HCT116 (cell line): ENCODE data around the gene CCRL2. TPM values are rescaled to one million over a fixed set of nuclear protein-coding genes. Genes with fewer than 3 reads are reported as not detected.

Source experiments
- ATAC-seq: fragments of 200-7000 bp; cut with Tn5 transposase; 2 replicates; pipeline ENCODE4 v1.9.1; 2020; ENCODE audit warnings: mild to moderate bottlenecking, moderate library complexity
- BruUV-seq: library from RNA; stranded (reverse); fragments of 400-500 nt; replicated peaks from 2 replicates; lab custom pipeline; 2021; lab: Mats Ljungman, UMichigan
- CTCF ChIA-PET: fragments of 300-600 bp; sonication (Branson Sonifier 250); formaldehyde crosslinking; loops from one replicate; lab custom pipeline; 2021; ENCODE audit warnings: antibody characterized with exemption; lab: Charles Lee
- POLR2A ChIA-PET: fragments of 300-600, 350-600 bp; sonication (Branson Sonifier 250); formaldehyde crosslinking; loops from one replicate; lab custom pipeline; 2021; ENCODE audit warnings: antibody characterized with exemption; lab: Charles Lee
- RAD21 ChIA-PET, 2 experiments: fragments of 300-600 bp; sonication (Branson Sonifier 250); formaldehyde crosslinking; loops; one replicate each; lab custom pipeline; 2023; ENCODE audit warnings: low total read pairs in 2 of 2; ENCODE audit not compliant: uncharacterized antibody in 2 of 2, unreplicated experiment in 2 of 2, low non-redundant PET in 1 of 2; lab: Charles Lee
- DNase-seq: peaks from one replicate; pipeline ENCODE4 v3.0.0-alpha.2; 2010; ENCODE audit warnings: low read depth, low spot score
- H2AFZ ChIP-seq: fragments of 200-600 bp; shearing (Covaris generic), sonication (generic); 2 replicates; pipeline ENCODE4 v1.6.1; 2017; ENCODE audit warnings: low read depth, mixed run types, mixed read lengths, antibody characterized with exemption, low read length; ENCODE audit not compliant: poor library complexity, severe bottlenecking
- H3K27ac ChIP-seq: 2 replicates; pipeline ENCODE4 v1.5.1; 2012; ENCODE audit warnings: low read depth, low read length
- H3K27me3 ChIP-seq: fragments of 200-600 bp; sonication (generic); 2 replicates; pipeline ENCODE4 v1.6.1; 2016; ENCODE audit warnings: mixed run types, low read length, mixed read lengths; ENCODE audit not compliant: insufficient read depth
- H3K36me3 ChIP-seq, 2 experiments: fragments of 200-500 bp in 1 of 2; fragments of 200-600 bp in 1 of 2; sonication (Bioruptor generic) in 1 of 2; sonication (generic) in 1 of 2; 2 replicates each; pipeline versions ENCODE4 v1.5.1 to v1.6.1; 2014 to 2016; ENCODE audit warnings: low read length in 2 of 2, inconsistent platforms in 1 of 2, mixed read lengths in 1 of 2, mixed run types in 1 of 2; ENCODE audit not compliant: insufficient read depth in 2 of 2, control insufficient read depth in 1 of 2
- H3K4me1 ChIP-seq, 2 experiments: fragments of 200-600 bp in 1 of 2; sonication (generic) in 1 of 2; 2 replicates each; pipeline versions ENCODE4 v1.5.1 to v1.6.1; 2012 to 2017; ENCODE audit warnings: low read length in 2 of 2, inconsistent platforms in 1 of 2, mild to moderate bottlenecking in 1 of 2, mixed read lengths in 1 of 2, mixed run types in 1 of 2, moderate library complexity in 1 of 2; ENCODE audit not compliant: insufficient read depth in 2 of 2, control insufficient read depth in 1 of 2
- H3K4me2 ChIP-seq: fragments of 200-600 bp; sonication (generic); 2 replicates; pipeline ENCODE4 v1.6.1; 2017; ENCODE audit warnings: mixed run types, low read length, mixed read lengths
- H3K4me3 ChIP-seq, 2 experiments: fragments of 200-600 bp in 1 of 2; sonication (generic) in 1 of 2; replicated peaks in 1 of 2; 2 replicates each; pipeline ENCODE4 v1.5.1; 2011 to 2016; ENCODE audit warnings: low read length in 2 of 2, control low read depth in 1 of 2, low read depth in 1 of 2, mild to moderate bottlenecking in 1 of 2, mixed read lengths in 1 of 2, mixed run types in 1 of 2
- H3K79me2 ChIP-seq: fragments of 200-600 bp; sonication (generic); 2 replicates; pipeline ENCODE4 v1.6.1; 2017; ENCODE audit warnings: mild to moderate bottlenecking, mixed run types, low read length, moderate library complexity, mixed read lengths; ENCODE audit not compliant: insufficient read depth
- H3K9ac ChIP-seq: fragments of 200-600 bp; sonication (generic); 2 replicates; pipeline ENCODE4 v1.6.1; 2016; ENCODE audit warnings: low read length, mixed read lengths
- H3K9me2 ChIP-seq: fragments of 200-600 bp; sonication (generic), shearing (Covaris generic); 2 replicates; pipeline ENCODE4 v1.6.1; 2017; ENCODE audit warnings: mixed run types, mild to moderate bottlenecking, moderate library complexity; ENCODE audit not compliant: insufficient read depth
- H3K9me3 ChIP-seq, 2 experiments: fragments of 200-500 bp in 1 of 2; fragments of 200-600 bp in 1 of 2; sonication (Bioruptor generic) in 1 of 2; sonication (generic) in 1 of 2; 2 replicates each; pipeline ENCODE4 v1.6.1; 2014 to 2017; ENCODE audit warnings: low read length in 2 of 2, mixed read lengths in 2 of 2, inconsistent platforms in 1 of 2, low read depth in 1 of 2, mild to moderate bottlenecking in 1 of 2, mixed run types in 1 of 2, moderate library complexity in 1 of 2; ENCODE audit not compliant: control insufficient read depth in 1 of 2, insufficient read depth in 1 of 2
- H4K20me1 ChIP-seq: fragments of 200-600 bp; sonication (generic), shearing (Covaris generic); 2 replicates; pipeline ENCODE4 v1.6.1; 2017; ENCODE audit warnings: mixed run types, mild to moderate bottlenecking, moderate library complexity; ENCODE audit not compliant: insufficient read depth
- CBX3 ChIP-seq: IDR thresholded peaks from 2 replicates; pipeline ENCODE4 v1.6.1; 2012; ENCODE audit warnings: low read depth
- CEBPB ChIP-seq: IDR thresholded peaks from 2 replicates; pipeline ENCODE4 v1.6.1; 2012; ENCODE audit warnings: low read depth
- EGR1 ChIP-seq: IDR thresholded peaks from 2 replicates; pipeline ENCODE4 v1.6.1; 2012; ENCODE audit warnings: low read depth
- ELF1 ChIP-seq: IDR thresholded peaks from 2 replicates; pipeline ENCODE4 v1.6.1; 2012; ENCODE audit warnings: low read depth, borderline replicate concordance
- EZH2phosphoT487 ChIP-seq: fragments of 200-600 bp; IDR thresholded peaks from 2 replicates; pipeline ENCODE4 v1.6.1; 2018; ENCODE audit warnings: antibody characterized with exemption, borderline replicate concordance
- FOSL1 ChIP-seq: IDR thresholded peaks from 2 replicates; pipeline ENCODE4 v1.6.1; 2012; ENCODE audit warnings: low read depth
- JUND ChIP-seq: IDR thresholded peaks from 2 replicates; pipeline ENCODE4 v1.6.1; 2012
- POLR2A ChIP-seq: IDR thresholded peaks from 2 replicates; pipeline ENCODE4 v1.7.0; 2011; ENCODE audit warnings: borderline replicate concordance; ENCODE audit not compliant: insufficient read depth, insufficient read length; ENCODE audit errors: extremely low read depth
- POLR2AphosphoS5 ChIP-seq: IDR thresholded peaks from 2 replicates; pipeline ENCODE4 v1.6.1; 2011; ENCODE audit warnings: mild to moderate bottlenecking, low read depth, low read length, moderate library complexity
- RAD21 ChIP-seq: IDR thresholded peaks from 2 replicates; pipeline ENCODE4 v1.6.1; 2012; ENCODE audit warnings: low read depth, mild to moderate bottlenecking
- SIN3A ChIP-seq: IDR thresholded peaks from 2 replicates; pipeline ENCODE4 v1.6.1; 2012; ENCODE audit warnings: low read depth
- SP1 ChIP-seq: IDR thresholded peaks from 2 replicates; pipeline ENCODE4 v1.6.1; 2012; ENCODE audit warnings: low read depth
- SRF ChIP-seq: IDR thresholded peaks from 2 replicates; pipeline ENCODE4 v1.6.1; 2012; ENCODE audit warnings: low read depth
- TCF7L2 ChIP-seq: IDR thresholded peaks from 2 replicates; pipeline ENCODE4 v1.7.0; 2011; ENCODE audit warnings: borderline replicate concordance, inconsistent platforms; ENCODE audit not compliant: insufficient read depth, insufficient read length; ENCODE audit errors: extremely low read depth
- YY1 ChIP-seq: IDR thresholded peaks from 2 replicates; pipeline ENCODE4 v1.6.1; 2011; ENCODE audit warnings: low read length, low read depth, moderate library complexity, mild to moderate bottlenecking; ENCODE audit not compliant: insufficient replicate concordance; ENCODE audit errors: extremely low read depth
- ZFX ChIP-seq: fragments of 450-650 bp; IDR thresholded peaks from 2 replicates; pipeline ENCODE4 v1.6.1; 2017
- ZNF274 ChIP-seq: fragments of 200-500 bp; sonication (Bioruptor generic); IDR thresholded peaks from 2 replicates; pipeline ENCODE4 v1.6.1; 2014; ENCODE audit warnings: mild to moderate bottlenecking, low read depth, low read length, inconsistent platforms
- intact Hi-C: fragments of 100-400 bp; cut with micrococcal nuclease; formaldehyde crosslinking; loops from 2 replicates; pipeline ENCODE4 v1.10.0; 2022
- total RNA-seq: library from RNA; stranded (reverse); gene quantifications from one replicate; pipeline ENCODE4 v1.2.1, GENCODE V29; 2021; ENCODE audit not compliant: unreplicated experiment
- TF ChIP-seq, protein P1 (sequence below): IDR thresholded peaks from 2 replicates; pipeline ENCODE4 v1.6.1; 2012
- TF ChIP-seq, protein P2 (sequence below): IDR thresholded peaks from 2 replicates; pipeline ENCODE4 v1.6.1; 2012; ENCODE audit warnings: low read depth
- TF ChIP-seq, protein P3 (sequence below): IDR thresholded peaks from 2 replicates; pipeline ENCODE4 v1.6.1; 2012

The CCRL2 gene
- total RNA-seq, 1 experiment from 2014 or later, result not detected

DNA sequence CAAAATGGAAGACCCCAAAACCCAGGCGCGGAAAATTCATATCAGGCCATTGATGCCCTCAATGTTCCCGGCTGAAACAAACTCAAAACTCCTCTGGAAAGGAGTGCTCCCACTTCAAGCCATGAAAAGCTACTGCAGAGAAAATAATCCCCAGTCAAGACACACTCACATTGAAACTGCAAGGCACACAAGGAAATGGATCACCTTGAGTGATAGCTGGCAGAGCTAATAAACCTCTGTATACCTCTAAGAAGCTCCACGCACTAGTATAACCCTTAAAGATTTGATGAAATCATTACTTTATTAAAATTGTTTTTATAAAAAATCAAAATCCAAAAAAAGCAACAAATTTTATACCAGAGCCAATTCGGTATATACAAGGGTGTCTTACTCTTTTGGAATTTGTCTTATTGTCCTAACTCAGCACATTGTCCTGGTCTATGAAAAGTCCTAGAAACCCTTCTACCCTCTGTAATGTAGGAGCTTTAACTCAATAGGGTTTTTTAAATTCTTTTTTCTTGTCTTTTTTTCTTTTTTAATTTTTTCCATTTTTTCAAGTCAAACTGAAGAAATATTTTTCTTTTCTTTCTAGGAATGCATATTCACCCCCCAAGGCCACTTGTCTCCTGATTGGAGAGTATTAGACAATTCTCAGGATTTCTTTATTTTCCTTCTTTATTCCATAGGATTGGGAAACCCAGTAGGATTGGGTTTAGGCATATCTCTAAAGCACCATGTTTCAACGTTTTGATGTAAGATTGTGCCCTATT, 8.7 kb upstream of the CCRL2 start:
- CTCF ChIA-PET, result interaction anchor here (1.2 kb wide), 1 partner anchor 15 kb away, joined by 3 read pairs; no protein-coding TSS in a partner anchor
- no peaks in the 10 kb centered on the region for H3K79me2 ChIP-seq
- H3K4me3 ChIP-seq, result no peak overlapping the region
- no peak overlapping the region for H2AFZ ChIP-seq
- H3K4me1 ChIP-seq, result no peaks in the 10 kb centered on the region
- H3K27ac ChIP-seq, result no peak overlapping the region
- RAD21 ChIA-PET, result no interaction called here
- H4K20me1 ChIP-seq, result no peaks in the 10 kb centered on the region
- no peaks in the 10 kb centered on the region for H3K27me3 ChIP-seq
- BruUV-seq, result no TSS peak
- ATAC-seq (no peak), DNase-seq (no peak)
- POLR2A ChIA-PET, result no interaction called here
- H3K36me3 ChIP-seq, result no peaks in the 10 kb centered on the region
- intact Hi-C loops, result no loop called here
- H3K9me2 ChIP-seq, result no peaks in the 10 kb centered on the region
- no peak overlapping the region for H3K9ac ChIP-seq
- no peak for TF ChIP-seq ELF1
- no peak for TF ChIP-seq POLR2A
- no peak for TF ChIP-seq JUND
- TF ChIP-seq FOSL1, result no peak
- no peak for TF ChIP-seq EZH2phosphoT487
- TF ChIP-seq, protein P1, sequence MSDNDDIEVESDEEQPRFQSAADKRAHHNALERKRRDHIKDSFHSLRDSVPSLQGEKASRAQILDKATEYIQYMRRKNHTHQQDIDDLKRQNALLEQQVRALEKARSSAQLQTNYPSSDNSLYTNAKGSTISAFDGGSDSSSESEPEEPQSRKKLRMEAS, result no peak
- no peak for TF ChIP-seq SIN3A
- TF ChIP-seq SP1, result no peak
- TF ChIP-seq SRF, result no peak
- TF ChIP-seq CBX3, result no peak
- TF ChIP-seq, protein P2, sequence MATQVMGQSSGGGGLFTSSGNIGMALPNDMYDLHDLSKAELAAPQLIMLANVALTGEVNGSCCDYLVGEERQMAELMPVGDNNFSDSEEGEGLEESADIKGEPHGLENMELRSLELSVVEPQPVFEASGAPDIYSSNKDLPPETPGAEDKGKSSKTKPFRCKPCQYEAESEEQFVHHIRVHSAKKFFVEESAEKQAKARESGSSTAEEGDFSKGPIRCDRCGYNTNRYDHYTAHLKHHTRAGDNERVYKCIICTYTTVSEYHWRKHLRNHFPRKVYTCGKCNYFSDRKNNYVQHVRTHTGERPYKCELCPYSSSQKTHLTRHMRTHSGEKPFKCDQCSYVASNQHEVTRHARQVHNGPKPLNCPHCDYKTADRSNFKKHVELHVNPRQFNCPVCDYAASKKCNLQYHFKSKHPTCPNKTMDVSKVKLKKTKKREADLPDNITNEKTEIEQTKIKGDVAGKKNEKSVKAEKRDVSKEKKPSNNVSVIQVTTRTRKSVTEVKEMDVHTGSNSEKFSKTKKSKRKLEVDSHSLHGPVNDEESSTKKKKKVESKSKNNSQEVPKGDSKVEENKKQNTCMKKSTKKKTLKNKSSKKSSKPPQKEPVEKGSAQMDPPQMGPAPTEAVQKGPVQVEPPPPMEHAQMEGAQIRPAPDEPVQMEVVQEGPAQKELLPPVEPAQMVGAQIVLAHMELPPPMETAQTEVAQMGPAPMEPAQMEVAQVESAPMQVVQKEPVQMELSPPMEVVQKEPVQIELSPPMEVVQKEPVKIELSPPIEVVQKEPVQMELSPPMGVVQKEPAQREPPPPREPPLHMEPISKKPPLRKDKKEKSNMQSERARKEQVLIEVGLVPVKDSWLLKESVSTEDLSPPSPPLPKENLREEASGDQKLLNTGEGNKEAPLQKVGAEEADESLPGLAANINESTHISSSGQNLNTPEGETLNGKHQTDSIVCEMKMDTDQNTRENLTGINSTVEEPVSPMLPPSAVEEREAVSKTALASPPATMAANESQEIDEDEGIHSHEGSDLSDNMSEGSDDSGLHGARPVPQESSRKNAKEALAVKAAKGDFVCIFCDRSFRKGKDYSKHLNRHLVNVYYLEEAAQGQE, result no peak
- TF ChIP-seq EGR1, result no peak
- TF ChIP-seq, protein P3, sequence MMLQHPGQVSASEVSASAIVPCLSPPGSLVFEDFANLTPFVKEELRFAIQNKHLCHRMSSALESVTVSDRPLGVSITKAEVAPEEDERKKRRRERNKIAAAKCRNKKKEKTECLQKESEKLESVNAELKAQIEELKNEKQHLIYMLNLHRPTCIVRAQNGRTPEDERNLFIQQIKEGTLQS, result no peak
- no peak for TF ChIP-seq POLR2AphosphoS5
- TF ChIP-seq ZFX, result no peak
- TF ChIP-seq ZNF274, result no peak
- no peak for TF ChIP-seq YY1
- TF ChIP-seq RAD21, result no peak
- no peak for TF ChIP-seq TCF7L2
- no peak for TF ChIP-seq CEBPB
- H3K4me2 ChIP-seq, result no peak overlapping the region
- H3K9me3 ChIP-seq, result no peaks in the 10 kb centered on the region
